ENCODE data around the gene CTNND2.
"Not testable (repeated sequence)": the region's sequence is repeated elsewhere in the genome, so short reads cannot be mapped to it uniquely, and the experiment has no call there.

CTNND2 gene

DNA sequence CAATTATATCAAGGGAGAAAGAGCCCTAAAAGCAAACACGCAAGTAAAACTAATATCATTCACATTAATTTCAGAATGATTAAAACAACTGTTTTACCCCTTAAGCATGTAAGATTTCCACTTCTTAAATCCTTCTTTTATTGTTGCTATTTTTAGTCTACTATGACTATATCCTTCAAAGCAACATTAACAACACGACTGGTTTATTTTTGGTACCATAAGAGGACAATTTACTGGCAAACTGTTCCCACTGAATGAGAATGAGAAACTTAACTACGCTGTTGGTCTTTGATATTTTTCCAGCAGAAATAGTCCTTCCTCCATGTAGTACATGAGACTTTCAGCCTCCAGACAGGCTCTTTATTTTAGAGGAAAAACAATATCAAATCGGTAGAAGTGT lies 281.5 kb downstream of the CTNND2 start:
- in situ Hi-C loops (cut with HindIII; ENCODE audit: low sequenced_read_pairs) = no loop called here
- TF ChIP-seq, protein P1, sequence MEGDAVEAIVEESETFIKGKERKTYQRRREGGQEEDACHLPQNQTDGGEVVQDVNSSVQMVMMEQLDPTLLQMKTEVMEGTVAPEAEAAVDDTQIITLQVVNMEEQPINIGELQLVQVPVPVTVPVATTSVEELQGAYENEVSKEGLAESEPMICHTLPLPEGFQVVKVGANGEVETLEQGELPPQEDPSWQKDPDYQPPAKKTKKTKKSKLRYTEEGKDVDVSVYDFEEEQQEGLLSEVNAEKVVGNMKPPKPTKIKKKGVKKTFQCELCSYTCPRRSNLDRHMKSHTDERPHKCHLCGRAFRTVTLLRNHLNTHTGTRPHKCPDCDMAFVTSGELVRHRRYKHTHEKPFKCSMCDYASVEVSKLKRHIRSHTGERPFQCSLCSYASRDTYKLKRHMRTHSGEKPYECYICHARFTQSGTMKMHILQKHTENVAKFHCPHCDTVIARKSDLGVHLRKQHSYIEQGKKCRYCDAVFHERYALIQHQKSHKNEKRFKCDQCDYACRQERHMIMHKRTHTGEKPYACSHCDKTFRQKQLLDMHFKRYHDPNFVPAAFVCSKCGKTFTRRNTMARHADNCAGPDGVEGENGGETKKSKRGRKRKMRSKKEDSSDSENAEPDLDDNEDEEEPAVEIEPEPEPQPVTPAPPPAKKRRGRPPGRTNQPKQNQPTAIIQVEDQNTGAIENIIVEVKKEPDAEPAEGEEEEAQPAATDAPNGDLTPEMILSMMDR (IDR thresholded peaks at IDR 0.05; ENCODE audit: low read depth, low read length) = no peak

DNA sequence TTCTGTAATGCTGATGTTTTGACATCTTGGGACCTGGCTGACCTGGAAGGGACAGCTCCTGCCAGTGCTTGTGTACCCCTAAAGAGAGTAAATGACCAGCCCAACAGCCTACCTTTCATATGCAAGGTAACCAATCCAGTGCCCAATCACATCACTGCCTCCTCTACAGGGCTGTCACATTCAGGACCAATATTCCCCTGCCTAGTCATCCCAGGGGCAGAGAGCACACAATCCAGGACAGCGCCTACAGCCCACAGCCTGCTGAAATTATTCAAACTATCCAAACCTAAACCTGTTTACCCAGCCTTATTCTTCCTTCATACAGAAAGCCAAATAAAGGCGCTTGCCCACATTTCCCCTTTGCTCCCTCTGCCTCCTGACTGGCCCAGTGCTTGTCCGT lies 284.1 kb downstream of the CTNND2 start:
- no peak overlapping the region for H3K4me3 ChIP-seq (ENCODE audit: low read depth, low read length)

More for the DNA sequence above, 281.5 kb downstream of the CTNND2 start:
- H3K4me3 ChIP-seq (ENCODE audit: low read depth, low read length) = no peak overlapping the region
- no peak for DNase-seq (ENCODE audit: low read depth, low spot score)

GRCh38 chr5:11619339-11620024 lies 284.8 kb downstream of the CTNND2 start:
- peak; percentile 14 for DNase-seq (ENCODE audit: low read depth, low spot score)
- H3K4me3 ChIP-seq (ENCODE audit: low read depth, low read length) = no peak overlapping the region
- TF ChIP-seq, protein P1 (IDR thresholded peaks at IDR 0.05; ENCODE audit: low read depth, low read length) = peak; percentile 15
- in situ Hi-C loops (cut with HindIII; ENCODE audit: low sequenced_read_pairs) = no loop called here

More for the DNA sequence above, 284.1 kb downstream of the CTNND2 start:
- in situ Hi-C loops (cut with HindIII; ENCODE audit: low sequenced_read_pairs) = no loop called here
- TF ChIP-seq, protein P1 (IDR thresholded peaks at IDR 0.05; ENCODE audit: low read depth, low read length) = no peak
- no peak for DNase-seq (ENCODE audit: low read depth, low spot score)

GRCh38 chr5:11617080-11617479 lies 287.2 kb downstream of the CTNND2 start:
- TF ChIP-seq, protein P1 (IDR thresholded peaks at IDR 0.05; ENCODE audit: low read depth, low read length) = no peak
- in situ Hi-C loops (cut with HindIII; ENCODE audit: low sequenced_read_pairs) = no loop called here
- no peak for DNase-seq (ENCODE audit: low read depth, low spot score)
- no peak overlapping the region for H3K4me3 ChIP-seq (ENCODE audit: low read depth, low read length)

GRCh38 chr5:11616624-11617023 lies 287.6 kb downstream of the CTNND2 start:
- in situ Hi-C loops (cut with HindIII; ENCODE audit: low sequenced_read_pairs); DNase-seq (ENCODE audit: low read depth, low spot score); H3K4me3 ChIP-seq (ENCODE audit: low read depth, low read length): not testable (repeated sequence)

- TF ChIP-seq, protein P1 (IDR thresholded peaks at IDR 0.05; ENCODE audit: low read depth, low read length) = no peak
- no peak overlapping the region for H3K4me3 ChIP-seq (ENCODE audit: low read depth, low read length)
- in situ Hi-C loops (cut with HindIII; ENCODE audit: low sequenced_read_pairs) = no loop called here
- no peak for DNase-seq (ENCODE audit: low read depth, low spot score)
These were observed 293.2 kb downstream of the CTNND2 start for GRCh38 chr5:11611011-11611410.

GRCh38 chr5:11609570-11610303 lies 294.5 kb downstream of the CTNND2 start:
- DNase-seq (ENCODE audit: low read depth, low spot score) = no peak
- TF ChIP-seq, protein P1 (IDR thresholded peaks at IDR 0.05; ENCODE audit: low read depth, low read length) = no peak
- no peak overlapping the region for H3K4me3 ChIP-seq (ENCODE audit: low read depth, low read length)
- in situ Hi-C loops (cut with HindIII; ENCODE audit: low sequenced_read_pairs) = no loop called here
